Stimulated activated CD8-positive, alpha-beta memory T cell treated with anti-CD3 and anti-CD28 coated beads, Interleukin-7, amount 100 ng/mL, for 1 hour (primary cell): ENCODE measurements around the gene ITPK1.
A peak's percentile ranks its signal among the peaks of the same experiment; 100 is the strongest.

ENCODE experiments used
- DNase-seq, 2 donors: peaks; one replicate each; pipeline ENCODE4 v3.0.0-alpha.2; 2020; ENCODE audit warnings: low read depth in 2 of 2

The ITPK1 gene

GRCh38 chr14:93105362-93105761, 10.4 kb downstream of the ITPK1 start:
- DNase-seq = no peak

GRCh38 chr14:93104961-93105360, 10.8 kb downstream of the ITPK1 start:
- DNase-seq = no peak

GRCh38 chr14:93103392-93104080, 12.2 kb downstream of the ITPK1 start:
- peak; percentile 27 to 36 for DNase-seq

GRCh38 chr14:93102141-93102540, 13.6 kb downstream of the ITPK1 start:
- no peak for DNase-seq

GRCh38 chr14:93101181-93101580, 14.5 kb downstream of the ITPK1 start:
- DNase-seq = no peak

- DNase-seq = no peak
Observed at GRCh38 chr14:93100570-93100969, 15.2 kb downstream of the ITPK1 start.

- no peak for DNase-seq
Observed at GRCh38 chr14:93100100-93100499, 15.6 kb downstream of the ITPK1 start.

- no peak for DNase-seq
Observed at GRCh38 chr14:93099643-93100042, 16.1 kb downstream of the ITPK1 start.

GRCh38 chr14:93099196-93099595, 16.5 kb downstream of the ITPK1 start:
- no peak for DNase-seq

GRCh38 chr14:93096691-93097322, 18.9 kb downstream of the ITPK1 start:
- DNase-seq = no peak

GRCh38 chr14:93095742-93096510, 19.8 kb downstream of the ITPK1 start:
- DNase-seq = no peak

- DNase-seq = no peak
Observed at GRCh38 chr14:93094121-93094918, 21.4 kb downstream of the ITPK1 start.

GRCh38 chr14:93092606-93093556, 22.8 kb downstream of the ITPK1 start:
- DNase-seq = no peak

- no peak for DNase-seq
Observed at GRCh38 chr14:93091666-93092065, 24.1 kb downstream of the ITPK1 start.

- no peak for DNase-seq
Observed at GRCh38 chr14:93090826-93091555, 24.7 kb downstream of the ITPK1 start.

GRCh38 chr14:93089521-93090269, 26.0 kb downstream of the ITPK1 start:
- no peak for DNase-seq

- no peak for DNase-seq
Observed at GRCh38 chr14:93086441-93087055, 29.2 kb downstream of the ITPK1 start.

GRCh38 chr14:93085911-93086310, 29.8 kb downstream of the ITPK1 start:
- DNase-seq = no peak
